Fibroblast of villous mesenchyme (primary cell): ENCODE measurements around the gene MKNK2. TPM values are rescaled to one million over a fixed set of nuclear protein-coding genes. Genes with fewer than 3 reads are reported as not detected.
A peak's percentile ranks its signal among the peaks of the same experiment; 100 is the strongest.

Experiments used
- DNase-seq: peaks from one replicate; pipeline ENCODE4 v3.0.0-alpha.2; 2010; ENCODE audit warnings: low read depth
- H3K4me3 ChIP-seq: 2 replicates; pipeline ENCODE4 v1.5.1; 2011; ENCODE audit warnings: low read depth, mild to moderate bottlenecking, low read length
- CTCF ChIP-seq: IDR thresholded peaks from 2 replicates; pipeline ENCODE4 v1.5.1; 2012; ENCODE audit warnings: low read depth, mild to moderate bottlenecking, low read length; ENCODE audit not compliant: insufficient read depth
- total RNA-seq: library from RNA; depleted of rRNA; stranded (reverse); fragments of >200 nt; gene quantifications from 2 replicates; pipeline ENCODE4 v1.2.3, GENCODE V29; 2012

The MKNK2 gene
- total RNA-seq, 1 donor: 59.2 TPM

- peak overlapping the region; percentile 18 for H3K4me3 ChIP-seq
- peak; percentile 96 for DNase-seq
Measured at GRCh38 chr19:2041683-2042484, 9.2 kb downstream of the MKNK2 start.

GRCh38 chr19:2041433-2041682 lies 9.7 kb downstream of the MKNK2 start:
- no peak for DNase-seq
- no peak overlapping the region for H3K4me3 ChIP-seq
- TF ChIP-seq CTCF: no peak

More at GRCh38 chr19:2041683-2042484, 9.2 kb downstream of the MKNK2 start:
- no peak for TF ChIP-seq CTCF

DNA sequence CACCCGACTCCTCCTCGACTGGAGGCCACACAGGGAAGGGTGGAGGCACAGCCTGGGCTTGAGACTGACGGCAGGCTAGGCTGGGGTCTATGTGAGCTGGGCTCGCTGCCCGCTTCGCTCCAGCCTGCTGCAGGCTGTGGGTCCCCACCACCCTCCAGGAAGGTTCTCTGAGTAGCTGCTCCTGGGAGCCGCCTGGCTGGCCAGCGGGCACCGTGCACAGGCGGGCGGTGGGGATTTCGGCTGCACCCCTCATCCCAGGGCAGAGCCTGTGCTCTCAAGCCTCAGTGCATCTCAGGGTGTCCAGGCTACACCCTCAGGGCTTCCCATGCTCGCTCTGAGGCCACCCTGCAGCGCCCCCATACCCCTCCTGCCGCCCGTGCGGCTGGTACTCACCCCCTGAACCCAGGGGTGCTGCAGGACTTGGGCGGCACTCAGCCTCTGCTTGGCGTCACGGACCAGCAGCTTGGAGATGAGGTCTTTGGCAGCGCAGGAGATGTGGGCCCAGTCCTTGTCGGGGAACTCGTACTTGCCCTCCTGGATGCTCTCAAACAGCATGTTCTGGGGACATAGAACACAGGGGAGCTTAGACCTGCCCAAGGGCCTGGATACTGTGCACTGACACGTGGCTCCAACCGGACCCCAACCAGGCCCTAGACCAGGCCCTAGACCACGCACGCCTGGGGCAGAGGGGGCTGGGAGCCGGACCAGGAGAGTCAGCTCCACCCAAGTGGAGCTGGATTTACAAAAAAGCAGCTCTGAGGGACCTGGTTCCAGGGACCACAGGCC lies 10.2 kb downstream of the MKNK2 start:
- no peak overlapping the region for H3K4me3 ChIP-seq
- no peak for DNase-seq
- TF ChIP-seq CTCF: no peak

GRCh38 chr19:2039959-2040646 lies 10.9 kb downstream of the MKNK2 start:
- DNase-seq: no peak
- TF ChIP-seq CTCF: no peak
- H3K4me3 ChIP-seq: no peak overlapping the region

DNA sequence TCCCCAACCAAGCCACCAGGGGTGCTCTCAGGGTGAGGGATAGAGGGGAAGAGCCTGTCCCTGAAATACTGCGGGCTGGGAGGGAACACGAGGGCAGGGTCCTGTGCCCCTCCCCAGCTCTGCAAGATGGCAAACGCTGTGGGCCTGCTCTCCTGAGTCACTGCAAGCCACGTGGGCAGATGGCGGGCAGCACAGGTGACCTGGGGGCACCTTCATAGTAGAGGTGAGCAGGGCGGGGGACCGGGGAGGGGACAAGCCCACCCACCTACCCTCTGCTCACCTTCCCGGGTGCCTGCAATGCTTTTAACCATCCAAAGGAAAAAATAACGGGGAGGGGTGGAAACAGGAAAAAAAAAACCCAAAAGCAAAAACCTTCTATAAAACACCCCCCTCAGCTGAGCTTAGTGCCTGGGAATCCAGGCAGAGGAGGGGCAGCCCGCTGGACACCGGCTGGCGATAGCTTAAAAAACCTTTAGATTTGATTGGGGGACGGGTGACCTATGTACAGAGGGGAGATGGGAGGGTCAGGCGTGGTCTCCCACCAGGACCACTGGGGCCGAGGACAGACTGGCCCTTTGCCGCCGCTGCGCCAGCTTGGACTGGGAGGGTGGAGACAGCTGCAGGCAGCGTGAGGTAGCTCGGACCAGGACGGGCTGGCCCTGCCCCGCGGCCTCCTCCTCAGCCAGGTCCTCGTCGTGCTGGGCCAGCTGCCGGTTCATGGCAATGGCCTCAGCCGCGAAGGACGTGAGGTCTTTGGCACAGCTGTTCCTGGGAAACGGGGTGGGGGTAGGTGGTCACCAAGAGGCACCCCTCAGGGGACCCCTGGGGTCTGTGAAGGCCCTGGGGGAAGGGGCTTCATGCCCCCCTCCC lies 11.7 kb downstream of the MKNK2 start:
- no peak for DNase-seq
- no peak for TF ChIP-seq CTCF
- H3K4me3 ChIP-seq: no peak overlapping the region
